Activated T-cell treated with anti-CD3 and anti-CD28 coated beads, Interleukin-2, amount 50 U/mL, for 72 hours (primary cell): ENCODE results near the gene RABGAP1L. TPM values are rescaled to one million over a fixed set of nuclear protein-coding genes. Genes with fewer than 3 reads are reported as not detected.
A peak's percentile ranks its signal among the peaks of the same experiment; 100 is the strongest.
"Not testable (repeated sequence)": the region's sequence is repeated elsewhere in the genome, so short reads cannot be mapped to it uniquely, and the experiment has no call there.

Experiments used
- ATAC-seq, 2 donors: fragments of 150-1000 bp; cut with Tn5 transposase; replicated peaks in 1 of 2; 2 replicates each; pipeline ENCODE4 v1.10.0; 2021; ENCODE audit warnings: moderate library complexity in 2 of 2, mild to moderate bottlenecking in 1 of 2
- DNase-seq, 2 donors: peaks; one replicate each; pipeline ENCODE4 v3.0.0; 2021 to 2022; ENCODE audit warnings: mixed read lengths in 1 of 2
- H3K27ac Mint-ChIP-seq: one replicate; pipeline ENCODE4 v1.8.0; 2022; ENCODE audit warnings: mild to moderate bottlenecking, moderate library complexity, mixed read lengths
- H3K27me3 Mint-ChIP-seq: one replicate; pipeline ENCODE4 v1.8.0; 2022; ENCODE audit warnings: low read depth, mixed read lengths
- H3K36me3 Mint-ChIP-seq, 2 donors: one replicate each; pipeline ENCODE4 v1.8.0; 2022; ENCODE audit warnings: mixed read lengths in 2 of 2, mild to moderate bottlenecking in 1 of 2; ENCODE audit not compliant: insufficient read depth in 2 of 2
- H3K4me1 Mint-ChIP-seq: one replicate; pipeline ENCODE4 v1.8.0; 2022; ENCODE audit warnings: low read depth, mixed read lengths
- H3K4me3 Mint-ChIP-seq, 2 donors: one replicate each; pipeline ENCODE4 v1.8.0; 2022; ENCODE audit warnings: mild to moderate bottlenecking in 2 of 2, mixed read lengths in 2 of 2, moderate library complexity in 2 of 2
- H3K9me3 Mint-ChIP-seq, 2 donors: one replicate each; pipeline ENCODE4 v1.8.0; 2022; ENCODE audit warnings: mixed read lengths in 2 of 2
- total RNA-seq, 2 donors: library from RNA; stranded (reverse); gene quantifications; one replicate each; pipeline ENCODE4 v1.2.3, GENCODE V29; 2022

Gene RABGAP1L
- total RNA-seq, 2 donors from 2014 or later = 36.7 to 42.0 TPM

DNA sequence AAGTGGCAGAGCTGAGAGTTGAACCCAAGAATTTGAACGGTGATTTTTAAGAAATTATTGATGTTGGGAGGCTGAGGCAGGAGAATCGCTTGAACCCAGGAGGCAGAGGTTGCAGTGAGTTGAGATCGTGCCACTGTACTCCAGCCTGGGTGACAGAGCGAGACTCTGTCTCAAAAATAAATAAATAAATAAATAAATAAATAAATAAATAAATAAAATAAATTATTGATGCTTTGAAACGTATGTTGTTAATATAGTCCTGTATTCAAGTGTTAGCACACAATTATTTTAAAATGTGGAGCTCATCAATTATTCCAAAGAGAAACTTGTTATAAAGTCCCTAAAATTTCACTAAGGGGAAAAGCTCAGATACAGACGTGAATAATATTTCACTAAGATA, 357.4 kb downstream of the RABGAP1L start:
- not testable (repeated sequence) for DNase-seq, H3K36me3 Mint-ChIP-seq, H3K9me3 Mint-ChIP-seq, H3K27me3 Mint-ChIP-seq, H3K4me3 Mint-ChIP-seq, ATAC-seq, H3K27ac Mint-ChIP-seq, H3K4me1 Mint-ChIP-seq

DNA sequence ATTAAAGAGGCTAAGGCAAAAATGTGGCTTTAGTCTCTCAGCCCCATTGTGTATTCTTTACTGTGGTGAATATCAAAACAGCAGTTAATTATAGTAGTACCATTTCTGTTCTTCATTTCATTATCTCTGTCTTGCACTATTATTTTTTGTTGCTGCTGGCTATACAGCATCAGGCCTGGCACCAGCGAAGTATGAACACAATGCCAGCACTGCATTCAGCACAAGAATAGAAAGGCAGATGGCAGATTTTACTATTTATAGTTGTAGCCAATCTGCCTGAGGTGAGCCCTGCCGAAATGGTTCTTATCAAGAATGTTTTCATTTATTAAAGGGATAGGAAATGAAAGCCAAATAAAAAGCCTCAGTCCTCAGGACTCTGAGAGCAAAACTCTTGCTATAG, 360.5 kb downstream of the RABGAP1L start:
- Mint-ChIP-seq H3K4me1 (no peaks in the 10 kb centered on the region), H3K27me3 (no peaks in the 10 kb centered on the region), H3K36me3 (peaks cover 5 to 7% of the 10 kb centered on the region in 2 donors), H3K4me3 (no peak overlapping the region), H3K27ac (no peak overlapping the region), H3K9me3 (peaks cover 2 to 10% of the 10 kb centered on the region in 2 donors)
- DNase-seq (no peak), ATAC-seq (no peak)

DNA sequence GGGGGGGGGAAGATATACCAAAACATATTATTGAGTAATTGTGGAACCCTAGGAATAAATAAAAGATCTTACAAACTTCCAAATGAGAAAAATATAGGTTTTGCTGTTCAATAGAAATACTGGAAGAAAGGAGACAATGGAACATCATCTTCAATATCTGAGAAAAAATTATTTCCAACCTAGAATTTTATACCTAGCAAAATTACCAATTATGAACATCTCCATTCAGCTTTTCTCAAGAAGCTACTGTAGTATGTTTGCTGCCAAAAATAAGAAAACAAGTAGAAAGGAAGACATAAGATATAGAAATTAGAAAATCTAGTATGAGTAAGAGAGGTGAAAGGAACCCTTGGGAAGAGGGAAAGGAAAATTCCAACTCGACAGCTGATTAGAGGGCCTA, 372.4 kb downstream of the RABGAP1L start:
- Mint-ChIP-seq H3K36me3 (peaks cover 21 to 45% of the 10 kb centered on the region in 2 donors), H3K27me3 (no peaks in the 10 kb centered on the region)

DNA sequence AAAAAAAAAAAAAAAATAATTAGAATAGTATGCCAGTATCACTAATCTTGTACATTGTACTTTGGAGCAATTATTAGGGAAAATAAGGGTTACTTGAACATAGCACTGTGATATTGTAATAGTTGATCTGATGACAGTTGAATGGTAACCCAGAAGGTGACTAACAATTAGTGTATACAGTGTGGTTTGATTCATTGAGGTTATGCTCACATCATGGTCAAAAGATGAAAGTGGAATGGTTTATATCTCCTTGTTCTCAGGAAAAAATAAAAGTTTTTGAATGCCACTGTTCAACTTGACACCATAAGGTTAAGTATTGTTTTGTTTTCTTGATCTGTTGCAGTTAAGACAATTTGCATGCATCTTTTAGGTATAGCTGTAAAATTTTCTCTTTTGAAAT, 375.5 kb downstream of the RABGAP1L start:
- Mint-ChIP-seq H3K4me1 (no peaks in the 10 kb centered on the region), H3K27me3 (no peaks in the 10 kb centered on the region), H3K9me3 (peaks cover 16 to 17% of the 10 kb centered on the region in 2 donors), H3K4me3 (no peak overlapping the region), H3K27ac (no peak overlapping the region), H3K36me3 (peaks cover 12 to 28% of the 10 kb centered on the region in 2 donors)
- no peak for DNase-seq
- peak; percentile 60 to 78 for ATAC-seq

More for the DNA sequence above, 372.4 kb downstream of the RABGAP1L start:
- Mint-ChIP-seq H3K27ac (no peak overlapping the region), H3K4me3 (no peak overlapping the region), H3K4me1 (peaks cover 22% of the 10 kb centered on the region), H3K9me3 (peaks cover 20 to 21% of the 10 kb centered on the region in 2 donors)
- no peak for ATAC-seq
- no peak for DNase-seq

DNA sequence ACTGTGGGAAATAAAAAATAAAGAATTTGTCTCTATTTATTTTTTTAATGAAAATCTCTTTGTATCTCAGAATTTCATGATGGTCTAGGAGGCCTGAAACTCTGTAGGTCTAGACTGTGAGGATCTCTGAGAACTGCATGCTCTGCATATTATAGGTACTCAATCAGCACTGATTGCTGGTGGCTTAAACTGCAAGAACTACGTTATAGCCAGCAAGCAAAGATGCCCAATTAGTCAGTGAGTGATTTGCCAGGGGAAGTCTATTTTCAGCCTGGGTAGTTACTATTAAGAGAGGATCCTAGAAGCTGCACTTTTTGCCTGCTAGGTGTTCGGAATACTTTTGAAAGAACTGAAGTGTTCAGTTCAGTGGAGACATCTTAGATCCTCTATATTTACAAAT, 375.9 kb downstream of the RABGAP1L start:
- Mint-ChIP-seq H3K9me3 (peaks cover 17% of the 10 kb centered on the region in 2 donors), H3K4me1 (no peaks in the 10 kb centered on the region), H3K36me3 (peaks cover 12 to 29% of the 10 kb centered on the region in 2 donors), H3K4me3 (no peak overlapping the region), H3K27ac (no peak overlapping the region), H3K27me3 (no peaks in the 10 kb centered on the region)
- no peak for ATAC-seq
- DNase-seq = no peak

DNA sequence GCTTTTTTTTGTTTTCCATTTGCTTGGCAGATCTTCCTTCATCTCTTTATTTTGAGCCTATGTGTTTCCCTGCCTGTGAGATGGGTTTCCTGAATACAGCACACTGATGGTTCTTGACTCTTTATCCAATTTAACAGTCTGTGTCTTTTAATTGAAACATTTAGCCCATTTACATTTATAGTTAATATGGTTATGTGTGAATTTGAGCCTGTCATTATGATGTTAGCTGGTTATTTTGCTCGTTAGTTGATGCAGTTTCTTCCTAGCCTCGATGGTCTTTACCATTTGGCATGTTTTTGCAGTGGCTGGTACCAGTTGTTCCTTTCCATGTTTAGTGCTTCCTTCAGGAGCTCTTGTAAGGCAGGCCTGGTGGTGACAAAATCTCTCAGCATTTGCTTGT, 384.1 kb downstream of the RABGAP1L start:
- peaks cover 10 to 12% of the 10 kb centered on the region in 2 donors for H3K9me3 Mint-ChIP-seq
- H3K4me1 Mint-ChIP-seq, H3K4me3 Mint-ChIP-seq, H3K27me3 Mint-ChIP-seq, ATAC-seq, DNase-seq, H3K27ac Mint-ChIP-seq: not testable (repeated sequence)
- H3K36me3 Mint-ChIP-seq = peaks cover 20 to 34% of the 10 kb centered on the region in 2 donors

DNA sequence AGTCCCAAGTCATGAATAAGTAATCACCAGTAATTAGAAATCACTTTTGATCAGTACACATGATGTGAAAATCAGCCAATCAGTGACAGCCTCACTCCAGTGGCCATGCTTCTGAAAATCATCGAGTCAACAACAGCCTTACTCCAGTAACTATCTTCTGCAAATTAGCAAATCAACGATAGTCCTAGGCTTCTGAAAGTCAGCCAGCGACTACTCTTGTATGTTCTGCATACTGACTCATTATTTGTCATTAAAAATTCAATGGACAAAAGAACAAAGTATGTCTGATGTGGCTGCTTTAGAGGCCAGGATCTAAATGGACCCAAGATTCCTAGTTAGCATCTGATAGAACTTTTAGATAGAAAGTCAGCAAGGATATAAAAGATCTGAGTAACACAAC, 391.0 kb downstream of the RABGAP1L start:
- no peaks in the 10 kb centered on the region for H3K27me3 Mint-ChIP-seq
- H3K4me1 Mint-ChIP-seq = no peaks in the 10 kb centered on the region
- peaks cover 0 to 5% of the 10 kb centered on the region in 2 donors for H3K36me3 Mint-ChIP-seq
- ATAC-seq = no peak
- no peak overlapping the region for H3K4me3 Mint-ChIP-seq
- H3K27ac Mint-ChIP-seq = no peak overlapping the region
- DNase-seq = no peak
- peaks cover 2 to 5% of the 10 kb centered on the region in 2 donors for H3K9me3 Mint-ChIP-seq

DNA sequence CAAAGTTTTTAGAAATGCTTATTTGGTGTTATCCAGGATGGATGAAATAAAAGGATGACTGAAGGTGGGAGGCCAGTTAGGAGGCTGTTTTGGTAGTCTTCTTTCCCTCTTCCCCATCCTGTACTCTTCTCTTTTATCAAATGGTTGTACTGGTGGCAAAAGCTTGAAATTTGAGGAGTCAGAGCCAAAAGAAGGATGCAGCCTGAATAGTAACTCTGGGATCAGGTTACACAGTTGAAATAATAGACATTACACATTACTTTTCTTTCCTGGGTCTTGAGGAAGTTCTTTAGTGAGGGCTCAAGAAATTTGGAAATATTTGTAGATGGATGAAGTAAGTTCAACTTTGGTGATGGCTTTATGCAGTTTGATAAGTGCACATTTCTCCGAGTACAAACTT, 397.1 kb downstream of the RABGAP1L start:
- Mint-ChIP-seq H3K36me3 (peaks cover 0 to 8% of the 10 kb centered on the region in 2 donors), H3K4me1 (no peaks in the 10 kb centered on the region), H3K27ac (no peak overlapping the region), H3K4me3 (no peak overlapping the region), H3K9me3 (peaks cover 8 to 9% of the 10 kb centered on the region in 2 donors), H3K27me3 (no peaks in the 10 kb centered on the region)
- DNase-seq = no peak
- ATAC-seq = no peak

DNA sequence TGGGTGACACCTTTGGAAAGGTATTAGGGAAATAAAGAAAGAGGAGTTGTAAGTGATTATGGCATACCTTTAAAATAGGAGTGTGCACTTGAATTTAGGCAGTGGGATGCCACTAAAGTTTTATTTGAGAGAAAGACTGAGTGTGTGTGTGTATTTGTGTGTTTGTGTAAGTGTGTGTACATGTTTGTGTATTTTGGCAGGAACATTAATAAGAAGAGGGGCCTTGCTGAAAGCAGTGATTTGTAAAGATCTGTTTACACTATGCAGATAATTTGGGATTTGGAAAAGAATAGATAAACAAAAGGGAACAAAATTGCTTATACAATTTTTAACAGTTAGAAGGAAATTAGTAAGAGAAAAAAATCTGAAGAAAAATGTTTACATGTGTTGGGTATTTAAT, 409.2 kb downstream of the RABGAP1L start:
- Mint-ChIP-seq H3K4me3 (no peak overlapping the region), H3K9me3 (peaks cover 3 to 4% of the 10 kb centered on the region in 2 donors), H3K36me3 (peaks cover 0 to 2% of the 10 kb centered on the region in 2 donors), H3K4me1 (no peaks in the 10 kb centered on the region), H3K27me3 (no peaks in the 10 kb centered on the region), H3K27ac (no peak overlapping the region)
- ATAC-seq (no peak), DNase-seq (no peak)

DNA sequence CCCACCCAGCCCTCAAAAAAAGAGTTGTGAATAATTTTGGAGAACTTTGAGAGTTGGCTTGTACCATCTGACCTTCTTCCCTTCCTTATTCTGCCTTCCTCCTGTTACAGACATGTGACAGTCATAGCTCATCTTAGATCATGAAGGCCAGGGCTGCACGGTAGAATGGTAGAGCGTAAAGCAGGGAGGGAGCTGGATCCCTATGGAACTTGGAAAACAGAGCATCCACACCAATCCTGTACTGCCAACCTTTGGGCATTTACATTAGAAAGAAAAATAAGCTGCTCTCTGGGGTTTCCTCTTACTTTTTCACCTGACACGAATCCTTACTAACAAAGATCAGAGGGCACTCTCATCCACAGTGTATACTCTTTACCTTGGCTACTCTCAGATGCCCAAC, 409.9 kb downstream of the RABGAP1L start:
- Mint-ChIP-seq H3K27ac (no peak overlapping the region), H3K27me3 (no peaks in the 10 kb centered on the region), H3K4me1 (no peaks in the 10 kb centered on the region), H3K4me3 (no peak overlapping the region), H3K36me3 (peaks cover 0 to 2% of the 10 kb centered on the region in 2 donors), H3K9me3 (peaks cover 3 to 4% of the 10 kb centered on the region in 2 donors)
- DNase-seq (no peak), ATAC-seq (no peak)

DNA sequence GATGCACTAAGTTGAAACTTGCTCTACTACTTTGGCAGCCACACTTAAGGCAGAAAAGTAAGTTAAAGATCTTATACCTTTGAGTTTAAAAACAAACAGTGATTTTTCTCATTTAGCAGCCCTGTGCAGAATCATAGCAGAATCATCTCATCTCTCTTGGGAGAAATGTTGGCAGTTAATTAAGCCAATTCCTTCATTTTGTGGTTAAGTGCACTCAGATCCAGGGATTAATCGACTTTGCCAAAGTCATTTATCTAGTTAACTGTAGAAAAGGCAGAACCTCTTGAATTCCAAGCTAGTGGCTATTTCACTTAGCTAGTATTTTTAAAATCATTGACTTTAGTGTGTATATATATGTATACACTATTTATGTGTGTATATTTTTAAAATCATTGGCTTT, 413.5 kb downstream of the RABGAP1L start:
- no peak for DNase-seq
- Mint-ChIP-seq H3K27me3 (no peaks in the 10 kb centered on the region), H3K4me3 (no peak overlapping the region), H3K4me1 (no peaks in the 10 kb centered on the region), H3K36me3 (peaks cover 6 to 13% of the 10 kb centered on the region in 2 donors), H3K9me3 (peaks cover 5 to 11% of the 10 kb centered on the region in 2 donors), H3K27ac (no peak overlapping the region)
- no peak for ATAC-seq

DNA sequence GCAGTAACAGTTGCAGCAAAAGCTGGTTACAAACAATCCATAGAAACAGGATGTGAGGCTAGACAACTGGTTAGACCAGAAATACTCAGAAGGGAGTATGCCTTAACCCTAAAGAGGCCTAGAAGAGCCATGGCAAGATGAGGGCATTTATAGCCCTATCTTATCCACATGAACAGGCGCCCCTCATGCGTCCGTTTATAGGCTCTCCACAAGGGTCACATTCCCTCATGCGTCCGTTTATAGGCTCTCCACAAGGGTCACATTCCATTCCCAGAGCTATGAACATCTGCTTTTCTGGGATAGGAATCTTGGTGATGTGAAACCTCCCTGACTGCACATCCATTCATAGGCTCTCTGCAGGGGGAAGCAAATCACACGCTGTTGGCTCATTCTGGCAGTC, 416.8 kb downstream of the RABGAP1L start:
- H3K9me3 Mint-ChIP-seq = peaks cover 5 to 13% of the 10 kb centered on the region in 2 donors
- ATAC-seq, H3K4me3 Mint-ChIP-seq, DNase-seq, H3K27me3 Mint-ChIP-seq, H3K27ac Mint-ChIP-seq, H3K4me1 Mint-ChIP-seq: not testable (repeated sequence)
- peaks cover 4 to 13% of the 10 kb centered on the region in 2 donors for H3K36me3 Mint-ChIP-seq

DNA sequence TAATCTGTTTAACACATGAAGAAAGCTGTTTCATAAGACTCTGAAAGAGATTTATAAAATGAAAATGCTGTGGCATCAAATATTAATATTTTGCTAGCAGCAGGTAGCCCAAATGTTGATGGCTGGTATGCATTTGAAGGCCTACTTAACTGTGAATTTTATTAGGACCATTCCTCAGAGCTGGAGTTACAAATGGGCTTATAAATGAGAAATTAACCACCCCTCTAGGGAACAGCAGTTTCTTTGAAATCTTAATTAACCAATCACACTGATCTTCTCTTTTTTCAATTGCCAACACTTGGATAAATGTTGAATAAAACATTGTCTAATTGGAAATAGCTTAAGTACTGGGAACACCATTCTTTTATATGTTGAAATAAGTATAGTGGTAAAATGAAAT, 418.4 kb downstream of the RABGAP1L start:
- ATAC-seq (no peak), DNase-seq (no peak)
- Mint-ChIP-seq H3K27me3 (no peaks in the 10 kb centered on the region), H3K4me3 (no peak overlapping the region), H3K4me1 (no peaks in the 10 kb centered on the region), H3K36me3 (peaks cover 4 to 13% of the 10 kb centered on the region in 2 donors), H3K9me3 (peaks cover 5 to 14% of the 10 kb centered on the region in 2 donors), H3K27ac (no peak overlapping the region)

DNA sequence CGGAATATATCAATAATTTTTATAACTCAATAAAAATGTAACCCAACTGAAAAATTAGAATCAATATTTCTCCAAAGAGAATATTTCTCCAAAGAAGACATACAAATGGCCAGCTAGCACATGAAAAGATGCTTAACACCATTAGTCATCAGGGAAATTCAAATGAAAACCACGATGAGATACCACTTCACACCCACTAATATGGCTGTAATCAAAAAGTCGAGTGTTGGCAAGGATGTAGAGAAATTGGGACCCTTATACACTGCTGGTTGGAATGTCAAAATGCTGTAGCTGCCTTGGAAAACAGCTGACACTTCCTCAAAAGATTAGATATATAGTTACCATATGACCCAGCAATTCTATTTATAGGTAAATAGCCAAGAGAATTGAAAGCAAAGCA, 421.5 kb downstream of the RABGAP1L start:
- Mint-ChIP-seq H3K4me1 (no peaks in the 10 kb centered on the region), H3K27ac (no peak overlapping the region), H3K4me3 (no peak overlapping the region), H3K36me3 (peaks cover 2 to 3% of the 10 kb centered on the region in 2 donors), H3K9me3 (peaks cover 4 to 10% of the 10 kb centered on the region in 2 donors), H3K27me3 (no peaks in the 10 kb centered on the region)
- DNase-seq (no peak), ATAC-seq (no peak)
